GM12865 (cell line): Measurements from ENCODE around the gene CALCA.

Experiments
- DNase-seq: peaks from one replicate; pipeline ENCODE4 v3.0.0; 2010; ENCODE audit warnings: low read depth
- H3K4me3 ChIP-seq: 2 replicates; pipeline ENCODE4 v1.5.1; 2011; ENCODE audit warnings: mild to moderate bottlenecking, low read depth, low read length, control low read depth
- CTCF ChIP-seq: IDR thresholded peaks from 2 replicates; pipeline ENCODE4 v1.5.1; 2011; ENCODE audit warnings: low read length, control low read depth, low read depth, inconsistent platforms; ENCODE audit not compliant: insufficient read depth; ENCODE audit errors: missing control alignments

The CALCA gene

GRCh38 chr11:14980854-14981253 lies 8.7 kb upstream of the CALCA start:
- no peak for DNase-seq
- no peak overlapping the region for H3K4me3 ChIP-seq
- no peak for TF ChIP-seq CTCF

- no peak overlapping the region for H3K4me3 ChIP-seq
- TF ChIP-seq CTCF: no peak
- no peak for DNase-seq
Measured at GRCh38 chr11:14977101-14977880, 5.1 kb upstream of the CALCA start.

GRCh38 chr11:14975252-14975587 lies 3.1 kb upstream of the CALCA start:
- no peak overlapping the region for H3K4me3 ChIP-seq
- TF ChIP-seq CTCF: no peak
- no peak for DNase-seq

GRCh38 chr11:14974515-14975251 lies 2.5 kb upstream of the CALCA start:
- peak; percentile 64 for TF ChIP-seq CTCF
- no peak overlapping the region for H3K4me3 ChIP-seq
- peak; percentile 52 for DNase-seq

GRCh38 chr11:14973621-14974514 lies 1.7 kb upstream of the CALCA start:
- no peak overlapping the region for H3K4me3 ChIP-seq
- DNase-seq: peak; percentile 41
- TF ChIP-seq CTCF: no peak

- no peak for DNase-seq
- H3K4me3 ChIP-seq: no peak overlapping the region
- no peak for TF ChIP-seq CTCF
Measured at GRCh38 chr11:14972581-14973495, 687 bp upstream of the CALCA start.
